Breast epithelium (tissue), 3 donors: ENCODE data around the gene SRPK1.

Experiments used
- CTCF ChIP-seq, 3 donors: fragments of 450-650 bp; IDR thresholded peaks; one replicate each; pipeline ENCODE4 v1.5.1; 2016 to 2017; ENCODE audit warnings: antibody characterized with exemption in 3 of 3, mild to moderate bottlenecking in 3 of 3, moderate library complexity in 3 of 3
- POLR2A ChIP-seq: fragments of 450-650 bp; IDR thresholded peaks from one replicate; pipeline ENCODE4 v1.6.1; 2016; ENCODE audit warnings: antibody characterized with exemption, mild to moderate bottlenecking, moderate library complexity

DNA sequence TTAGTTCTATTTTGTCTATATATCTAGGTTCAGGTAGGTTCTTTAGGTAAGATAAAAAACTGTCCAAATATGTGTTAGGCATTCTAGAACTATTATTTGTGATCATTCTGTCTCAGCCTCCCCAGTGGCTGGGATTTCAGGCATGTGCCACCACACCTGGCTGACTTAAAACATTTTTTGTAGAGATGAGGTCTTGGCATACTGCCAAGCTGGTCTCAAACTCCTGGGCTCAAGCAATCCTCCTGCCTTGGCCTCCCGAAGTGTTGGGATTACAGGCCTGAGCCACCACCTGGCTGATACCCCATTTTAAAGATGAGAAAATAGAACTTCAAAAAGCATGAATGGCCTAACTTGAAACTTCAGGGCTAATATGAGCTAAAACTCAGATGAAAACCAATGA is 81.9 kb downstream of the SRPK1 start:
- no peak for TF ChIP-seq CTCF (IDR thresholded peaks at IDR 0.05)
- TF ChIP-seq POLR2A = no peak
